ENCODE results near the gene FCHSD1. TPM values are rescaled to one million over a fixed set of nuclear protein-coding genes. Genes with fewer than 3 reads are reported as not detected.

FCHSD1 gene
- total RNA-seq, 1 donor from 2014 or later, result 0.82 TPM

GRCh38 chr5:141647242-141647641, 4.0 kb downstream of the FCHSD1 start:
- DNase-seq (ENCODE audit: low spot score in 2 of 2) (no peak), FAIRE-seq (no peak)

GRCh38 chr5:141646026-141646425, 5.2 kb downstream of the FCHSD1 start:
- no peak for DNase-seq (ENCODE audit: low spot score in 2 of 2)
- FAIRE-seq, result no peak

- FAIRE-seq (no peak), DNase-seq (ENCODE audit: low spot score in 2 of 2) (no peak)
These were observed 9.5 kb downstream of the FCHSD1 start for GRCh38 chr5:141641634-141642267.

GRCh38 chr5:141640698-141641097, 10.5 kb downstream of the FCHSD1 start:
- FAIRE-seq, result no peak
- no peak for DNase-seq (ENCODE audit: low spot score in 2 of 2)

- DNase-seq (ENCODE audit: low spot score in 2 of 2) (no peak), FAIRE-seq (no peak)
These were observed 11.2 kb downstream of the FCHSD1 start for GRCh38 chr5:141640051-141640415.

- FAIRE-seq (no peak), DNase-seq (ENCODE audit: low spot score in 2 of 2) (no peak)
These were observed 11.7 kb downstream of the FCHSD1 start for GRCh38 chr5:141639357-141640050.

GRCh38 chr5:141638771-141639170, 12.4 kb downstream of the FCHSD1 start:
- DNase-seq (ENCODE audit: low spot score in 2 of 2) (no peak), FAIRE-seq (no peak)

- FAIRE-seq, result no peak
- peak in 1 of 2 donors; percentile 54 for DNase-seq (ENCODE audit: low spot score in 2 of 2)
These were observed 13.3 kb downstream of the FCHSD1 start for GRCh38 chr5:141637767-141638419.

GRCh38 chr5:141637123-141637766, 14.0 kb downstream of the FCHSD1 start:
- DNase-seq (ENCODE audit: low spot score in 2 of 2) (peak in 1 of 2 donors; percentile 60), FAIRE-seq (no peak)

GRCh38 chr5:141636413-141637122, 14.7 kb downstream of the FCHSD1 start, which contains the start of the genes HDAC3 and RELL2:
HDAC3 (minus strand) TSS chr5:141636849; CDS start chr5:141636790, 59 bp downstream.
RELL2 (plus strand) TSS chr5:141636997; CDS start chr5:141638226, 1,229 bp downstream.
- FAIRE-seq, result no peak

GRCh38 chr5:141636106-141636412, 15.2 kb downstream of the FCHSD1 start:
- no peak for DNase-seq (ENCODE audit: low spot score in 2 of 2)
- no peak for FAIRE-seq

More at GRCh38 chr5:141636413-141637122, 14.7 kb downstream of the FCHSD1 start, which contains the start of the genes HDAC3 and RELL2:
- DNase-seq (ENCODE audit: low spot score in 2 of 2), result peak; percentile 97 to 99

GRCh38 chr5:141635646-141636045, 15.6 kb downstream of the FCHSD1 start:
- DNase-seq (ENCODE audit: low spot score in 2 of 2) (no peak), FAIRE-seq (no peak)

- FAIRE-seq (no peak), DNase-seq (ENCODE audit: low spot score in 2 of 2) (no peak)
These were observed 16.5 kb downstream of the FCHSD1 start for GRCh38 chr5:141634720-141635119.

GRCh38 chr5:141633871-141634561, 17.2 kb downstream of the FCHSD1 start:
- FAIRE-seq (no peak), DNase-seq (ENCODE audit: low spot score in 2 of 2) (no peak)

GRCh38 chr5:141632650-141633049, 18.6 kb downstream of the FCHSD1 start:
- DNase-seq (ENCODE audit: low spot score in 2 of 2) (no peak), FAIRE-seq (no peak)

GRCh38 chr5:141630570-141631140, 20.6 kb downstream of the FCHSD1 start:
- DNase-seq (ENCODE audit: low spot score in 2 of 2) (no peak), FAIRE-seq (no peak)

- FAIRE-seq (no peak), DNase-seq (ENCODE audit: low spot score in 2 of 2) (no peak)
These were observed 22.9 kb downstream of the FCHSD1 start for GRCh38 chr5:141628175-141628788.

- FAIRE-seq (no peak), DNase-seq (ENCODE audit: low spot score in 2 of 2) (no peak)
These were observed 27.6 kb downstream of the FCHSD1 start for GRCh38 chr5:141623611-141624010.

GRCh38 chr5:141623186-141623585, 28.0 kb downstream of the FCHSD1 start:
- FAIRE-seq, result no peak

More at GRCh38 chr5:141623186-141623585, 28.0 kb downstream of the FCHSD1 start:
- DNase-seq (ENCODE audit: low spot score in 2 of 2), result no peak
